ENCODE measurements around the gene TRAK2. TPM values are rescaled to one million over a fixed set of nuclear protein-coding genes. Genes with fewer than 3 reads are reported as not detected.

TRAK2 gene
- polyA plus RNA-seq, 1 donor from 2014 or later, result 19.6 TPM

GRCh38 chr2:201500534-201500933 lies 49.3 kb upstream of the TRAK2 start:
- Histone ChIP-seq H3K9me3 (ENCODE audit: low read length) (peaks cover 9% of the 10 kb centered on the region), H3F3A (ENCODE audit: insufficient read depth, low read length, poor library complexity, severe bottlenecking) (no peaks in the 10 kb centered on the region), H3K27me3 (ENCODE audit: insufficient read depth, low read depth, low read length) (no peaks in the 10 kb centered on the region), H3K36me3 (ENCODE audit: insufficient read depth, low read length) (no peaks in the 10 kb centered on the region), H4K20me1 (ENCODE audit: insufficient read depth) (no peaks in the 10 kb centered on the region), H3K4me2 (ENCODE audit: low read length) (no peak overlapping the region), H3K9me2 (ENCODE audit: insufficient read depth, low read length) (no peaks in the 10 kb centered on the region), H3K4me3 (ENCODE audit: low read length) (no peak overlapping the region), H3K79me2 (replicated peaks; ENCODE audit: insufficient read depth, low read length) (no peaks in the 10 kb centered on the region), H3K27ac (ENCODE audit: low read length) (no peak overlapping the region), H3K9ac (ENCODE audit: low read length) (no peak overlapping the region), H2AFZ (ENCODE audit: low read depth, low read length) (no peak overlapping the region)
- no peak for TF ChIP-seq EZH2 (IDR thresholded peaks at IDR 0.05; ENCODE audit: borderline replicate concordance, insufficient read depth, low read length, poor library complexity, severe bottlenecking)

- Histone ChIP-seq H3K79me2 (replicated peaks; ENCODE audit: insufficient read depth, low read length) (no peaks in the 10 kb centered on the region), H3K4me2 (ENCODE audit: low read length) (no peak overlapping the region), H4K20me1 (ENCODE audit: insufficient read depth) (no peaks in the 10 kb centered on the region), H3K9ac (ENCODE audit: low read length) (no peak overlapping the region), H3K27me3 (ENCODE audit: insufficient read depth, low read depth, low read length) (no peaks in the 10 kb centered on the region), H3K4me3 (ENCODE audit: low read length) (no peak overlapping the region), H3F3A (ENCODE audit: insufficient read depth, low read length, poor library complexity, severe bottlenecking) (no peaks in the 10 kb centered on the region), H3K27ac (ENCODE audit: low read length) (no peak overlapping the region), H3K36me3 (ENCODE audit: insufficient read depth, low read length) (no peaks in the 10 kb centered on the region), H2AFZ (ENCODE audit: low read depth, low read length) (no peak overlapping the region), H3K9me2 (ENCODE audit: insufficient read depth, low read length) (no peaks in the 10 kb centered on the region), H3K9me3 (ENCODE audit: low read length) (peaks cover 2% of the 10 kb centered on the region)
- no peak for TF ChIP-seq TAF1 (IDR thresholded peaks at IDR 0.05; ENCODE audit: low read depth)
- TF ChIP-seq MXI1 (conservative IDR thresholded peaks at IDR 0.05; ENCODE audit: poor library complexity, severe bottlenecking), result no peak
- TF ChIP-seq SMC3 (conservative IDR thresholded peaks at IDR 0.05; ENCODE audit: poor library complexity), result no peak
- TF ChIP-seq EP300 (conservative IDR thresholded peaks at IDR 0.05; ENCODE audit: poor library complexity, severe bottlenecking), result no peak
- TF ChIP-seq EZH2 (IDR thresholded peaks at IDR 0.05; ENCODE audit: borderline replicate concordance, insufficient read depth, low read length, poor library complexity, severe bottlenecking), result no peak
- no peak for TF ChIP-seq POLR2AphosphoS5 (IDR thresholded peaks at IDR 0.05)
- TF ChIP-seq RAD21 (conservative IDR thresholded peaks at IDR 0.05), result no peak
- TF ChIP-seq REST (IDR thresholded peaks at IDR 0.05; ENCODE audit: borderline replicate concordance), result no peak
- no peak for TF ChIP-seq CTCF (IDR thresholded peaks at IDR 0.05; ENCODE audit: poor library complexity, severe bottlenecking)
These were observed 45.5 kb upstream of the TRAK2 start for GRCh38 chr2:201496785-201497184.

GRCh38 chr2:201490291-201490690 lies 39.0 kb upstream of the TRAK2 start:
- H3K79me2 ChIP-seq (replicated peaks; ENCODE audit: insufficient read depth, low read length), result no peaks in the 10 kb centered on the region
- no peaks in the 10 kb centered on the region for H3K9me3 ChIP-seq (ENCODE audit: low read length)
- H3K4me2 ChIP-seq (ENCODE audit: low read length), result no peak overlapping the region
- H3K9me2 ChIP-seq (ENCODE audit: insufficient read depth, low read length), result no peaks in the 10 kb centered on the region
- H3K27me3 ChIP-seq (ENCODE audit: insufficient read depth, low read depth, low read length), result no peaks in the 10 kb centered on the region
- H3K36me3 ChIP-seq (ENCODE audit: insufficient read depth, low read length), result no peaks in the 10 kb centered on the region
- no peak overlapping the region for H2AFZ ChIP-seq (ENCODE audit: low read depth, low read length)
- H4K20me1 ChIP-seq (ENCODE audit: insufficient read depth), result no peaks in the 10 kb centered on the region
- no peak overlapping the region for H3K9ac ChIP-seq (ENCODE audit: low read length)
- H3F3A ChIP-seq (ENCODE audit: insufficient read depth, low read length, poor library complexity, severe bottlenecking), result no peaks in the 10 kb centered on the region
- no peak overlapping the region for H3K27ac ChIP-seq (ENCODE audit: low read length)
- no peak overlapping the region for H3K4me3 ChIP-seq (ENCODE audit: low read length)
- TF ChIP-seq SMC3 (conservative IDR thresholded peaks at IDR 0.05; ENCODE audit: poor library complexity) (no peak), POLR2AphosphoS5 (IDR thresholded peaks at IDR 0.05) (no peak), CTCF (IDR thresholded peaks at IDR 0.05; ENCODE audit: poor library complexity, severe bottlenecking) (no peak), REST (IDR thresholded peaks at IDR 0.05; ENCODE audit: borderline replicate concordance) (no peak), EP300 (conservative IDR thresholded peaks at IDR 0.05; ENCODE audit: poor library complexity, severe bottlenecking) (no peak)
